Fibroblast of lung (primary cell): Measurements from ENCODE around the gene ITGB1. TPM values are rescaled to one million over a fixed set of nuclear protein-coding genes. Genes with fewer than 3 reads are reported as not detected.
"Not testable (repeated sequence)": the region's sequence is repeated elsewhere in the genome, so short reads cannot be mapped to it uniquely, and the experiment has no call there.

Experiments used
- DNase-seq, 2 donors: peaks; one replicate each; pipeline versions ENCODE4 v3.0.0 to v3.0.0-alpha.2; 2010; ENCODE audit warnings: low read depth in 2 of 2
- H2AFZ ChIP-seq: 2 replicates; pipeline ENCODE4 v1.5.1; 2012; ENCODE audit warnings: low read length, control low read depth, inconsistent platforms
- H3K27ac ChIP-seq: 2 replicates; pipeline ENCODE4 v1.5.1; 2011; ENCODE audit warnings: low read length, control low read depth; ENCODE audit not compliant: insufficient read depth
- H3K27me3 ChIP-seq: 2 replicates; pipeline ENCODE4 v1.5.1; 2011; ENCODE audit warnings: mild to moderate bottlenecking, low read length; ENCODE audit not compliant: control insufficient read depth, insufficient read depth
- H3K36me3 ChIP-seq: 2 replicates; pipeline ENCODE4 v1.5.1; 2011; ENCODE audit warnings: low read length; ENCODE audit not compliant: control insufficient read depth, insufficient read depth
- H3K4me1 ChIP-seq: 2 replicates; pipeline ENCODE4 v1.5.1; 2011; ENCODE audit warnings: low read length; ENCODE audit not compliant: control insufficient read depth, insufficient read depth; ENCODE audit errors: extremely low read depth
- H3K4me2 ChIP-seq: 2 replicates; pipeline ENCODE4 v1.5.1; 2011; ENCODE audit warnings: low read length, control low read depth; ENCODE audit not compliant: insufficient read depth; ENCODE audit errors: extremely low read depth
- H3K4me3 ChIP-seq, 4 experiments: fragments of 200-600 bp in 1 of 4; sonication (generic) in 1 of 4; replicated peaks in 1 of 4; 2 replicates each; pipeline ENCODE4 v1.5.1; 2011 to 2016; ENCODE audit warnings: low read length in 4 of 4, low read depth in 3 of 4, mild to moderate bottlenecking in 3 of 4, control low read depth in 2 of 4, inconsistent platforms in 1 of 4, mixed read lengths in 1 of 4; ENCODE audit not compliant: insufficient read depth in 1 of 4; ENCODE audit errors: control extremely low read depth in 1 of 4
- H3K79me2 ChIP-seq: 2 replicates; pipeline ENCODE4 v1.5.1; 2012; ENCODE audit warnings: mild to moderate bottlenecking, low read length, inconsistent platforms; ENCODE audit not compliant: control insufficient read depth, insufficient read depth
- H3K9ac ChIP-seq: 2 replicates; pipeline ENCODE4 v1.5.1; 2011; ENCODE audit warnings: mild to moderate bottlenecking, low read length, control low read depth; ENCODE audit not compliant: insufficient read depth
- H3K9me3 ChIP-seq: 2 replicates; pipeline ENCODE4 v1.5.1; 2012; ENCODE audit warnings: low read depth, low read length; ENCODE audit not compliant: control insufficient read depth, insufficient read depth
- H4K20me1 ChIP-seq: 2 replicates; pipeline ENCODE4 v1.5.1; 2011; ENCODE audit warnings: low read length; ENCODE audit not compliant: control insufficient read depth, insufficient read depth; ENCODE audit errors: extremely low read depth
- EZH2 ChIP-seq: IDR thresholded peaks from 2 replicates; pipeline ENCODE4 v1.5.1; 2012; ENCODE audit warnings: low read length, control low read depth, mild to moderate bottlenecking; ENCODE audit errors: missing control alignments
- polyA plus RNA-seq, 2 donors: library from polyadenylated mRNA; depleted of rRNA in 1 of 2; stranded (reverse) in 1 of 2; unstranded in 1 of 2; fragments of >200 nt; gene quantifications; 2 replicates each; pipeline ENCODE4 v1.2.1, GENCODE V29; 2011 to 2012; ENCODE audit warnings: missing spikeins in 1 of 2
- total RNA-seq: library from RNA; depleted of rRNA; stranded (reverse); fragments of >200 nt; gene quantifications from 2 replicates; pipeline ENCODE4 v1.2.1, GENCODE V29; 2014
- TF ChIP-seq, protein P1 (sequence below), 2 donors: IDR thresholded peaks in 1 of 2; conservative IDR thresholded peaks in 1 of 2; 1 replicate in 1 of 2; 2 replicates in 1 of 2; pipeline ENCODE4 v1.5.1; 2011 to 2012; ENCODE audit warnings: low read length in 2 of 2, control low read depth in 1 of 2, inconsistent platforms in 1 of 2, low read depth in 1 of 2, mild to moderate bottlenecking in 1 of 2

Gene ITGB1
- total and polyA plus RNA-seq, 2 donors (not counting 1 experiment from before 2014, with no cell fraction given): 2,456 to 3,450 TPM

DNA sequence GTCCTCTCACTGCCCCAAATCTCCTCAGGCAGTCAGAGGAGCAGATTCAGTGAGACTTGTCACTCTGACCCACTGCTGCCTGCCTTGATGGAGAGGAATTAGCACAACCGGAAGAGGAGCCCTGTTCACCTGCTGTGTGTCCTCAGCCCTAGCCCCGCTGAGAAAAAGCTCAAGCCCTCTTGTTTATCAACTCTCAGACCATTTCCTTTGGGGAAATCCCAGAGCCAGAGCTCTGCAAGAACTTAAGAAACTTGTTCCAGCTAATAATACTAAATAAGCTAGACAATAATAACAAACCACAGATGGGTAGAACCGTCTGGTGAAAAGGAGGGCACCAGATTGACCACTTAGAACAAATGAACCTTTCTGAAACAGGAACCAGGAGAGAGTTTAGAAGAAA is 37.7 kb upstream of the ITGB1 start:
- Histone ChIP-seq H3K9me3 (no peaks in the 10 kb centered on the region), H3K4me2 (no peak overlapping the region), H3K9ac (no peak overlapping the region), H3K79me2 (no peaks in the 10 kb centered on the region), H3K27me3 (no peaks in the 10 kb centered on the region), H2AFZ (no peak overlapping the region), H4K20me1 (no peaks in the 10 kb centered on the region), H3K27ac (no peak overlapping the region), H3K36me3 (no peaks in the 10 kb centered on the region), H3K4me1 (no peaks in the 10 kb centered on the region), H3K4me3 (no peak overlapping the region)
- no peak for TF ChIP-seq EZH2
- no peak for DNase-seq

DNA sequence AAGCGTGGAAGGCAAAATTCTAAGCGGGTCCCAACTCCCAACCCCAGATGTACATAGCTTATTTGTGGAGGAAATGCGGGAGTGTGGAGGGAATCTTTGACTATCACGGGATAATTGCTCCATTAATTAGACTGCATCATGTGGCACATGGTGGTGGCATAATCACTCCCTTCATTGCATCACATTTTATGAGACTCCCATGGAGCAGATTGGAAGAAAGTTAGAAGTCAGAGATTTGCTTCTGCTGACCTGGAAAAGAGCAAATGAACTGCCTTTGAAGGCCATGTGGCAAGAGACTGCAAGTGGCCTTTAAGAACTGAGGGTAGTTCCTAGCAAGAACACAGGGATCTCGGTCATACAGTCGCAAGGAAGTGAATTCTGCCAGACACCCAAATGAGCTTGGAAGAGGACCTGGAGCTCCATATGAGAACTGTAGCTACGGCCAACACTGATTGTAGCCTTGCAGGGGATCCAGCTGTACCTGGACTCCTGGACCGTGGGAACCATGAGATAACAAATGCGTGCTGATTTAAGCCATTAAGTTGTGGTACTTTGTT is 37.1 kb upstream of the ITGB1 start:
- H3K36me3 ChIP-seq: no peaks in the 10 kb centered on the region
- H4K20me1 ChIP-seq: no peaks in the 10 kb centered on the region
- H3K9me3 ChIP-seq: no peaks in the 10 kb centered on the region
- H3K79me2 ChIP-seq: no peaks in the 10 kb centered on the region
- TF ChIP-seq EZH2: no peak
- TF ChIP-seq, protein P1, sequence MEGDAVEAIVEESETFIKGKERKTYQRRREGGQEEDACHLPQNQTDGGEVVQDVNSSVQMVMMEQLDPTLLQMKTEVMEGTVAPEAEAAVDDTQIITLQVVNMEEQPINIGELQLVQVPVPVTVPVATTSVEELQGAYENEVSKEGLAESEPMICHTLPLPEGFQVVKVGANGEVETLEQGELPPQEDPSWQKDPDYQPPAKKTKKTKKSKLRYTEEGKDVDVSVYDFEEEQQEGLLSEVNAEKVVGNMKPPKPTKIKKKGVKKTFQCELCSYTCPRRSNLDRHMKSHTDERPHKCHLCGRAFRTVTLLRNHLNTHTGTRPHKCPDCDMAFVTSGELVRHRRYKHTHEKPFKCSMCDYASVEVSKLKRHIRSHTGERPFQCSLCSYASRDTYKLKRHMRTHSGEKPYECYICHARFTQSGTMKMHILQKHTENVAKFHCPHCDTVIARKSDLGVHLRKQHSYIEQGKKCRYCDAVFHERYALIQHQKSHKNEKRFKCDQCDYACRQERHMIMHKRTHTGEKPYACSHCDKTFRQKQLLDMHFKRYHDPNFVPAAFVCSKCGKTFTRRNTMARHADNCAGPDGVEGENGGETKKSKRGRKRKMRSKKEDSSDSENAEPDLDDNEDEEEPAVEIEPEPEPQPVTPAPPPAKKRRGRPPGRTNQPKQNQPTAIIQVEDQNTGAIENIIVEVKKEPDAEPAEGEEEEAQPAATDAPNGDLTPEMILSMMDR (conservative IDR thresholded peaks at IDR 0.05 in 1 of 2, IDR thresholded peaks at IDR 0.05 in 1 of 2; ENCODE audit: low read depth in 1 of 2, low read length in 2 of 2): no peak
- no peak overlapping the region for H3K4me3 ChIP-seq
- DNase-seq: no peak
- no peaks in the 10 kb centered on the region for H3K27me3 ChIP-seq
- no peak overlapping the region for H3K27ac ChIP-seq
- H3K4me2 ChIP-seq: no peak overlapping the region
- H2AFZ ChIP-seq: no peak overlapping the region
- no peaks in the 10 kb centered on the region for H3K4me1 ChIP-seq
- no peak overlapping the region for H3K9ac ChIP-seq

DNA sequence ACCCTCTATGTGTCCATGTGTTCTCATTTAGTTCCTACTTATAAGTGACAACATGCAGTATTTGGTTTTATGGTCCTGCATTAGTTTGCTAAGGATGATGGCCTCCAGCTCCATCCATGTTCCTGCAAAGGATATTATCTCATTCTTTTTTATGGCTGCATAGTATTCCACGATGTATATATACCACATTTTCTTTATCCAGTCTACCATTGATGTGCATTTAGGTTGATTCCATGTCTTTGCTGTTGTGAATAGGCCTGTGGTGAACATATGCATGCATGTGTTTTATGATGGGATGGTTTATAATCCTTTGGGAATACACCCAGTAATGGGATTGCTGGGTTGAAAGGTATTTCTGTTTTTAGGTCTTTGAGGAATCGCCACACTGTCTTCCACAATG is 36.6 kb upstream of the ITGB1 start:
- not testable (repeated sequence) for H3K27me3 ChIP-seq, H3K79me2 ChIP-seq, H3K4me3 ChIP-seq, H3K36me3 ChIP-seq, H3K4me2 ChIP-seq, H4K20me1 ChIP-seq, H2AFZ ChIP-seq, H3K9me3 ChIP-seq, H3K27ac ChIP-seq, DNase-seq, H3K4me1 ChIP-seq, H3K9ac ChIP-seq

DNA sequence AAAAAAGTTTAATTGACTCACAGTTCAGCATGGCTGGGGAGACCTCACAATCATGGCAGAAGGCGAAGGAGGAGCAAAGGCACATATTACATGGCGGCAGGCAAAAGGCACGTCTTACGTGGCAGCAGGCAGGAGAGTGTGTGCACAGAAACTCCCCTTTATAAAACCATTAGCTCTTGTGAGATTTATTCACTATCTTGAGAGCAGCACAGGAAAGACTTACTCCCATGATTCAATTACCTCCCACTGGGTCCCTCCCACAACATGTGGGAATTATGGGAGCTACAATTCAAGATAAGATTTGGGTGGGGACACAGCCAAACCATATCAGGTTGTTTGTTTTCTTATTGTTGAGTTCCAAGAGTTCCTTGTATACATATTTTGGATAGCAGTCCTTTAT is 34.3 kb upstream of the ITGB1 start:
- H3K9me3 ChIP-seq, H4K20me1 ChIP-seq, H3K4me1 ChIP-seq, H3K27ac ChIP-seq, H2AFZ ChIP-seq, H3K79me2 ChIP-seq, H3K27me3 ChIP-seq, DNase-seq, H3K4me2 ChIP-seq, H3K9ac ChIP-seq, H3K36me3 ChIP-seq, H3K4me3 ChIP-seq: not testable (repeated sequence)
